Stimulated activated CD8-positive, alpha-beta memory T cell treated with anti-CD3 and anti-CD28 coated beads, Interleukin-15, amount 100 ng/mL, for 24 hours (primary cell): Measurements from ENCODE around the gene SCAF11.

Experiments
- DNase-seq: peaks from one replicate; pipeline ENCODE4 v3.0.0-alpha.2; 2020; ENCODE audit warnings: low read depth

SCAF11 gene

GRCh38 chr12:45981075-45981837 lies 9.1 kb downstream of the SCAF11 start:
- no peak for DNase-seq

DNA sequence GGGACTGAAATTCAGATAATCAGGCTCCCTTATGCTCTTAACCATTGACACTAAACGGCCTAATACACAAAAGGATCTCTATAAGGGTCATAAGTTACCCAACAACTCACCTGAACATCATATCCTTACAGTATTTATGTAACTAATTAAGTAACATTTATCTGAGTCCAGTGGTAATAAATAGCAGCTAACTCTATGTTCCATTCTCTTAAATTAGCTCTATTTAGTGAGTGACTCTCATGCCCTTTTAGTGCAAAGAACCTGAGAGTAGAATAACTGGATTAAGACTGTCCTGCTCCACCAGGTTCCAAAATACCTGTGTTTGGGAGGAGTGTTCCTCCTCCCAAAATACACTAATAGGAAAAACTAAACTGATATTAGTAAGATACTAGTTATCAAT lies 9.8 kb downstream of the SCAF11 start:
- DNase-seq, result no peak

- DNase-seq, result no peak
These were observed 12.3 kb downstream of the SCAF11 start for GRCh38 chr12:45978108-45978507.

DNA sequence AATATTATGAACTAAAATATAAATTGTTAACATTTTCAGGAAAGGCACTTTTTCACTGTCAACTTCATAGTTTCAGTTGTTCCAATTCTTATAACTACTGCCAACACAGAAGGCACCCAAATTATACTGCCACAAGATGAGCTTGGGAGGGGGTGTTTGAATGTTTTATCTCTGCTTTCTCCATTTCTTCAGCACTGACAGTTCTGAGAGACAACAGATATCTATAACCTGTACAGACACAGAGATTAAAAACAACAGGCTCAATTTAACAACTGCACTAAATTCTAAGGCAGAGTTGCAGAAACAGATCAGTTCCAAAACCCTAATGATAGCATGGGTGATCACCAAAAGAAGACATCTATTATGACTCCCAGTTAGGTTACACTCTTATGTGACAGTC lies 12.8 kb downstream of the SCAF11 start:
- DNase-seq, result no peak

DNA sequence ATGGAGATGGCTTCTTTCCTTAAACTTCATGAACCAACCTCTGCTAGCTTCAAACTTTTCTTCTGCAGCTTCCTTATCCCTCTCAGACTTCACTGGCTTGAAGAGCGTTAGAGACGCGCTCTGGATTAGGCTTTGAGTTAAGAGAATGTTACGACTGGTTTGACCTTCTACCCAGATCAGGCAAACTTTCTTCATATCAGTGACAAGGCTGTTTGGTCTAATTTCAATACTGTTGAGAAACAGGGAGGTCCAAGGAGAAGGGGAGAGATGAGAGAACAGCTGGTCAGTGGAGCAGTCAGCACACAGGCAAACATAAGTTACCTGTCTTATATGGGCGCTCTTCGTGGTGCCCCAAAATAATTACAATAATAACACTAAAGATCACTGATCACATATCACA lies 14.9 kb downstream of the SCAF11 start:
- DNase-seq, result no peak

DNA sequence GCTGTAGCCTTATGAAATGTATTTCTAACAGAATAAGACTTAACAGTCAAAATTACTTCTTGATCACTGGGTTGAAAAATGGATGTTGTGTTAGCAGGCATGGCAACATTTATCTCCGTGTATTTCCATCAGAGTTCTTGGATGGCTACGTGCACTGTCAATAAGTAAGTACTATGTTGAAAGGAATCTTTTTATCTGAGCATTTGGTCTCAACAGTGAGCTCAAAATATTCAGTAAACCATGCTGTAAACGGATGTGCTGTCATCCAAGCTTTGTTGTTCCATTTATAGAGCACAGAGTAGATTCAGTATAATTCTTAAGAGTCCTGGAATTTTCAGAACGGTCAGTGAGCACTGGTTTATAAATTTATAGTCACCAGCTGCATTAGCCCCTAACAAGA lies 15.5 kb downstream of the SCAF11 start:
- no peak for DNase-seq

DNA sequence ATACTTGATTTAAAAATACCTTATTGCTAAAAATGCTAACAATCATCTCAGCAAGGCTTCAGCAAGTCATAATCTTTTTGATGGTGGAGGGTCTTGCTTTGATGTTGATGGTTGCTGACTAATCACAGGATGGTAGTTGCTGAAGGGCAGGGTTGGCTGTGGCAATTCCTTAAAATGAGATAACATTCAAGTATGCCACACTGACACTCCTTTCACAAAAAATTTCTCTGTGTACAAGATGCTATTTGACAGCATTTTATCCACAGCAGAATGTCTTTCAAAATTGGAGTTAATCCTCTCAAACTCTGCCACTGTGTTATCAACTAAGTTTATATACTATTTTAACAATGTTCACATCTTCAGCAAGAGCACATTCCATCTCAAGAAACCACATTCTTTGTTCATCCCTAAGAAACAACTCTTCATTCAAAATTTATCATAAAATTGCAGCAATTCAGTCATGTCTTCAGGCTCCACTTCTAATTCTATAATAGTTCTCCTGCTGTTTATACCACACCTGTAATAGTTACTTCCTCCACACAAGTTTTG lies 16.1 kb downstream of the SCAF11 start:
- no peak for DNase-seq

DNA sequence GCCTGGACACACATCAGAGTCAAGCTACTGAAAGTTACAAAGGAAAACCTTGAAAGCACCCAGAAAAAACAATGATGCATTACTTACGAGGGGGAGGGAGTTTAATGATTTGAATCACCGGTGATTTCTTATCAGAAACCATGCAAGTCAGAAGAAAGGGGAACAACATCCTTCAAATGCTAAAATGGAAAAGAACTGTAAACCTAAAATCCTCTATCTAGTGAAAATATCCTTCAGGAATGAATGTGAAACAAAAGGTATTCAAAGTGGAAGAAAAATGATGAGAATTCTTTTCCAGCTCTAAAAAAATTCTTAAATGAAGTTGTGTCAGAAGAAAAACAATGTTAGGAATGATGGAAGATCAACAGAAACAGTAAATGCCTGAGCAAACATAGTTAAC lies 16.8 kb downstream of the SCAF11 start:
- DNase-seq, result no peak

- DNase-seq, result no peak
These were observed 20.0 kb downstream of the SCAF11 start for GRCh38 chr12:45970391-45970790.

- no peak for DNase-seq
These were observed 21.3 kb downstream of the SCAF11 start for GRCh38 chr12:45969084-45969483.

GRCh38 chr12:45966486-45966885 lies 23.9 kb downstream of the SCAF11 start:
- DNase-seq, result no peak

DNA sequence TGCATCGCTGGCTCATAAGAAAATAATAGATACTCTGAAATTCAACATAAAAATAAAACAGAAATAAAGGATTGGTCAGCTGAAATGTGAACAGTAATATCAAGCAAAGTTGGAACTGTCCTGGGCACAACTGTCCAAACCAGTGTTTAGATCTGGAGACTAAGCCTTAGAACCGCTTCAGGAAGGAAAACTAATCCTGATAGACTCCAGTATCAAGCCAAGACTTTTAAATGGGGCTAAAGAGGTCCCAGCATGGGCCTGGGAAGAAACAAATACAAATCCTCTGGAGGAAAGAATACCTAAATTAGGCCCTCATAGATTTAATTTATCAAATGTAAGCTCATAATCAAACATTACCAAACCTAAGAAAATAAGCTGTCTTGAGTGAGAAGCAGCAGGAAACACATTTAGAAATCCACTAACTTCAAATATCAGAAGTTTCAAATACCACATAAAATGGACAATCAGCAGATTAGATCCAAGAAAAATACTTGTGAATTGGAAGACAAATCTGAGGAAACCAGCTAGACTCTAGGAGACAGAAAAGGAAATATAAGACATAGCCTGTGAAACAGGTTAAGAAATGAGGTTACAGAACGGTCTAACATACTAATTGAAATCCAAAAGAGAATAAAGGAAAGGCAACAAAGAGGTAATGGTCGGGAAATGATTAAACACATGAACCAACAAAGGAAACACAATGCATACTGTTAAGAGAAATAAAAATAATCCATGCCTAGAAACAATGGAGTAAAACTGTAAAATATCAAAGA lies 27.6 kb downstream of the SCAF11 start:
- DNase-seq, result no peak

- no peak for DNase-seq
These were observed 30.6 kb downstream of the SCAF11 start for GRCh38 chr12:45959728-45960127.

GRCh38 chr12:45959025-45959424 lies 31.3 kb downstream of the SCAF11 start:
- DNase-seq, result no peak

GRCh38 chr12:45948546-45948945 lies 41.8 kb downstream of the SCAF11 start:
- no peak for DNase-seq

GRCh38 chr12:45946435-45946834 lies 43.9 kb downstream of the SCAF11 start:
- DNase-seq, result no peak

GRCh38 chr12:45944771-45945170 lies 45.6 kb downstream of the SCAF11 start:
- DNase-seq, result no peak

- no peak for DNase-seq
These were observed 50.6 kb downstream of the SCAF11 start for GRCh38 chr12:45939759-45940158.

DNA sequence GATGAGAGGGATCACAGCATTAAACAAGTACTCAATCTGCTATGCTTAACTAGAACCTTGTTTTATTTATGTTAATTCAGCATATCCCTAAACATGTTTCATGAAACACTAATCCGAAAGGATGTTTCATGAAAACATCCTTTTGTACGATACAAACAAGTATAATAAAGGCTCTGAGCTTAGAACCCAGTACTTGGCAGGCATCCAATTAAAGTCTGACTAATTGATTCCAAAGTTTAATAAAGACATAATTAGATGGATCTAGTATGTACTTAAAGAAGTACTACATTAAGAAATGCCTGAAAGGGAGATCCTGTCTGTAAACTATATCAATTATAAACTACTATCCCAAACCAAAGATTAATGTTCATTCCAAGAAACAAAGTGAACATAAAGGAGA lies 51.8 kb downstream of the SCAF11 start:
- no peak for DNase-seq

DNA sequence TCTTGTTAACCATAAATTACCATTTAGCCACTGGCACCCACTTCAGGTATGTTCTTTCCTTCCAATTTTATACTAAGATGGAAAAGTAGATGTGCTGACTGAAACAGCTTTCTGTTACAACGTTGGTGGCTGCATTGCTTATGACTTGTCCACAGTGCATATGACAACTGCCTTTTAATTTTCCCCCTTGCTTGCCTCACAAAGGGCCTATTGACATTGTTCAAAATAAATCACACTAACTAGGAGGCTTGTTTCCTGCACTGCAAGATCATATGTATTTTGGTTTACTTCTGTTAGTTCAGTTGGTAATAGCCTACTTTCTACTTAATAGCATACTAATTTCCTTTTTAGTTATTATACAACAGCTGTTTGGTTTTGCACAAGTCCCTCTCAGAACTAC lies 55.4 kb downstream of the SCAF11 start:
- DNase-seq, result no peak

GRCh38 chr12:45933504-45933903 lies 56.9 kb downstream of the SCAF11 start:
- DNase-seq, result no peak

- no peak for DNase-seq
These were observed 60.0 kb downstream of the SCAF11 start for GRCh38 chr12:45930369-45930768.

- DNase-seq, result no peak
These were observed 62.1 kb downstream of the SCAF11 start for GRCh38 chr12:45928309-45928708.
